IPS-11a (cell line): ENCODE data around the gene TLE2.
"Not testable (repeated sequence)": the region's sequence is repeated elsewhere in the genome, so short reads cannot be mapped to it uniquely, and the experiment has no call there.

Source experiments
- H3K4me3 ChIP-seq: one replicate; pipeline ENCODE4 v1.5.1; 2013; ENCODE audit warnings: low read depth, low read length, control low read depth

TLE2 gene

GRCh38 chr19:3015126-3016057, 13.7 kb downstream of the TLE2 start:
- H3K4me3 ChIP-seq = no peak overlapping the region

- no peak overlapping the region for H3K4me3 ChIP-seq
Measured at GRCh38 chr19:3014135-3014534, 14.9 kb downstream of the TLE2 start.

GRCh38 chr19:3013263-3013725, 15.8 kb downstream of the TLE2 start:
- H3K4me3 ChIP-seq = no peak overlapping the region

GRCh38 chr19:3012621-3013262, 16.3 kb downstream of the TLE2 start:
- no peak overlapping the region for H3K4me3 ChIP-seq

GRCh38 chr19:3012059-3012458, 17.0 kb downstream of the TLE2 start:
- not testable (repeated sequence) for H3K4me3 ChIP-seq

- H3K4me3 ChIP-seq = no peak overlapping the region
Measured at GRCh38 chr19:3010871-3011270, 18.2 kb downstream of the TLE2 start.

GRCh38 chr19:3008994-3009393, 20.1 kb downstream of the TLE2 start:
- no peak overlapping the region for H3K4me3 ChIP-seq

- no peak overlapping the region for H3K4me3 ChIP-seq
Measured at GRCh38 chr19:3007975-3008374, 21.1 kb downstream of the TLE2 start.

GRCh38 chr19:3006075-3006767, 22.9 kb downstream of the TLE2 start:
- H3K4me3 ChIP-seq = no peak overlapping the region

GRCh38 chr19:3005345-3005744, 23.7 kb downstream of the TLE2 start:
- H3K4me3 ChIP-seq = no peak overlapping the region

GRCh38 chr19:3004522-3004921, 24.6 kb downstream of the TLE2 start:
- H3K4me3 ChIP-seq = no peak overlapping the region

- no peak overlapping the region for H3K4me3 ChIP-seq
Measured at GRCh38 chr19:3003046-3003445, 26.0 kb downstream of the TLE2 start.

GRCh38 chr19:3001235-3001800, 27.8 kb downstream of the TLE2 start:
- H3K4me3 ChIP-seq = no peak overlapping the region

- H3K4me3 ChIP-seq = no peak overlapping the region
Measured at GRCh38 chr19:2998642-2999041, 30.4 kb downstream of the TLE2 start.

GRCh38 chr19:2997720-2998119, 31.4 kb downstream of the TLE2 start:
- no peak overlapping the region for H3K4me3 ChIP-seq

GRCh38 chr19:2994588-2995131, 34.4 kb downstream of the TLE2 start:
- H3K4me3 ChIP-seq = no peak overlapping the region

GRCh38 chr19:2993579-2993978, 35.5 kb downstream of the TLE2 start:
- no peak overlapping the region for H3K4me3 ChIP-seq

- no peak overlapping the region for H3K4me3 ChIP-seq
Measured at GRCh38 chr19:2992958-2993357, 36.1 kb downstream of the TLE2 start.

- H3K4me3 ChIP-seq = not testable (repeated sequence)
Measured at GRCh38 chr19:2992333-2992732, 36.7 kb downstream of the TLE2 start.

GRCh38 chr19:2989236-2989946, 39.7 kb downstream of the TLE2 start:
- H3K4me3 ChIP-seq = no peak overlapping the region
